MG63 (cell line): ENCODE measurements around the gene PRDM10. TPM values are rescaled to one million over a fixed set of nuclear protein-coding genes. Genes with fewer than 3 reads are reported as not detected.
A peak's percentile ranks its signal among the peaks of the same experiment; 100 is the strongest.
"Not testable (repeated sequence)": the region's sequence is repeated elsewhere in the genome, so short reads cannot be mapped to it uniquely, and the experiment has no call there.

Experiments
- DNase-seq: peaks from one replicate; pipeline ENCODE4 v3.0.0-alpha.2; 2020
- H3K27me3 ChIP-seq: fragments of 250-450 bp; sonication (Bioruptor Pico); 2 replicates; pipeline ENCODE4 v1.5.1; 2020; ENCODE audit warnings: mild to moderate bottlenecking, moderate library complexity
- H3K36me3 ChIP-seq: fragments of 250-450 bp; sonication (Bioruptor Pico); 2 replicates; pipeline ENCODE4 v1.5.1; 2020; ENCODE audit warnings: mild to moderate bottlenecking, moderate library complexity
- H3K4me3 ChIP-seq: fragments of 250-450 bp; sonication (Bioruptor Pico); 2 replicates; pipeline ENCODE4 v1.5.1; 2020; ENCODE audit warnings: mild to moderate bottlenecking, moderate library complexity
- H3K9me3 ChIP-seq: fragments of 250-450 bp; sonication (Bioruptor Pico); 2 replicates; pipeline ENCODE4 v1.5.1; 2020; ENCODE audit warnings: mild to moderate bottlenecking, moderate library complexity
- total RNA-seq: library from RNA; depleted of rRNA; stranded (reverse); fragments of >200 nt; shearing (Covaris generic); gene quantifications from 2 replicates; pipeline ENCODE4 v1.2.3, GENCODE V29; 2014; ENCODE audit warnings: low replicate concordance

The PRDM10 gene
- total RNA-seq, 1 experiment from 2014 or later, result 4.9 TPM

- DNase-seq, result no peak
- no peak overlapping the region for H3K4me3 ChIP-seq
Observed at GRCh38 chr11:130025371-130025770, 22.7 kb upstream of the PRDM10 start.

GRCh38 chr11:130024361-130024760 is 21.7 kb upstream of the PRDM10 start:
- no peak overlapping the region for H3K4me3 ChIP-seq
- no peaks in the 10 kb centered on the region for H3K36me3 ChIP-seq
- H3K27me3 ChIP-seq, result no peaks in the 10 kb centered on the region
- no peaks in the 10 kb centered on the region for H3K9me3 ChIP-seq
- DNase-seq, result no peak

More at GRCh38 chr11:130025371-130025770, 22.7 kb upstream of the PRDM10 start:
- Histone ChIP-seq H3K27me3 (no peaks in the 10 kb centered on the region), H3K36me3 (no peaks in the 10 kb centered on the region), H3K9me3 (no peaks in the 10 kb centered on the region)

GRCh38 chr11:130023204-130023603 is 20.6 kb upstream of the PRDM10 start:
- H3K9me3 ChIP-seq, result no peaks in the 10 kb centered on the region
- no peak overlapping the region for H3K4me3 ChIP-seq
- H3K36me3 ChIP-seq, result no peaks in the 10 kb centered on the region
- DNase-seq, result peak; percentile 85
- H3K27me3 ChIP-seq, result no peaks in the 10 kb centered on the region

- Histone ChIP-seq H3K4me3 (peak overlapping the region; percentile 12), H3K36me3 (no peaks in the 10 kb centered on the region), H3K9me3 (no peaks in the 10 kb centered on the region), H3K27me3 (no peaks in the 10 kb centered on the region)
- peak; percentile 40 for DNase-seq
Observed at GRCh38 chr11:130022799-130023198, 20.2 kb upstream of the PRDM10 start.

- not testable (repeated sequence) for H3K4me3 ChIP-seq, H3K27me3 ChIP-seq, DNase-seq, H3K9me3 ChIP-seq, H3K36me3 ChIP-seq
Observed at GRCh38 chr11:130021606-130022005, 19.0 kb upstream of the PRDM10 start.

- Histone ChIP-seq H3K36me3 (no peaks in the 10 kb centered on the region), H3K9me3 (0 out of 2 replicates have a peak, but pooled peaks cover 2% of the 10 kb centered on the region), H3K27me3 (no peaks in the 10 kb centered on the region), H3K4me3 (no peak overlapping the region)
- DNase-seq, result no peak
Observed at GRCh38 chr11:130020323-130020722, 17.7 kb upstream of the PRDM10 start.

- H3K4me3 ChIP-seq, H3K36me3 ChIP-seq, H3K27me3 ChIP-seq, H3K9me3 ChIP-seq, DNase-seq: not testable (repeated sequence)
Observed at GRCh38 chr11:130015846-130016245, 13.2 kb upstream of the PRDM10 start.

- no peak for DNase-seq
- Histone ChIP-seq H3K4me3 (no peak overlapping the region), H3K36me3 (no peaks in the 10 kb centered on the region), H3K27me3 (no peaks in the 10 kb centered on the region), H3K9me3 (no peaks in the 10 kb centered on the region)
Observed at GRCh38 chr11:130008326-130008725, 5.7 kb upstream of the PRDM10 start.

- Histone ChIP-seq H3K4me3 (no peak overlapping the region), H3K9me3 (no peaks in the 10 kb centered on the region), H3K36me3 (no peaks in the 10 kb centered on the region), H3K27me3 (no peaks in the 10 kb centered on the region)
- DNase-seq, result no peak
Observed at GRCh38 chr11:130006929-130007328, 4.3 kb upstream of the PRDM10 start.

GRCh38 chr11:130003717-130004001 is 1.0 kb upstream of the PRDM10 start:
- Histone ChIP-seq H3K27me3 (no peaks in the 10 kb centered on the region), H3K4me3 (peak overlapping the region; percentile 69), H3K9me3 (no peaks in the 10 kb centered on the region), H3K36me3 (no peaks in the 10 kb centered on the region)
- DNase-seq, result no peak

- H3K36me3 ChIP-seq, result no peaks in the 10 kb centered on the region
- no peaks in the 10 kb centered on the region for H3K27me3 ChIP-seq
- peak overlapping the region; percentile 69 for H3K4me3 ChIP-seq
- no peaks in the 10 kb centered on the region for H3K9me3 ChIP-seq
- DNase-seq, result peak; percentile 95
Observed at GRCh38 chr11:130002846-130003716, 446 bp upstream of the PRDM10 start.

GRCh38 chr11:130001461-130002351 is 929 bp downstream of the PRDM10 start:
- Histone ChIP-seq H3K4me3 (peak overlapping the region; percentile 69), H3K27me3 (no peaks in the 10 kb centered on the region), H3K36me3 (no peaks in the 10 kb centered on the region), H3K9me3 (no peaks in the 10 kb centered on the region)
- DNase-seq, result peak; percentile 28

- Histone ChIP-seq H3K36me3 (no peaks in the 10 kb centered on the region), H3K9me3 (no peaks in the 10 kb centered on the region), H3K27me3 (no peaks in the 10 kb centered on the region), H3K4me3 (peak overlapping the region; percentile 69)
- no peak for DNase-seq
Observed at GRCh38 chr11:130000552-130001176, 2.0 kb downstream of the PRDM10 start.

GRCh38 chr11:129999407-129999806 is 3.2 kb downstream of the PRDM10 start:
- Histone ChIP-seq H3K27me3 (no peaks in the 10 kb centered on the region), H3K9me3 (no peaks in the 10 kb centered on the region), H3K36me3 (peaks cover 6% of the 10 kb centered on the region), H3K4me3 (no peak overlapping the region)
- no peak for DNase-seq

GRCh38 chr11:129998905-129999304 is 3.7 kb downstream of the PRDM10 start:
- H3K27me3 ChIP-seq, result no peaks in the 10 kb centered on the region
- H3K4me3 ChIP-seq, result no peak overlapping the region
- no peak for DNase-seq
- no peaks in the 10 kb centered on the region for H3K9me3 ChIP-seq
- peaks cover 6% of the 10 kb centered on the region for H3K36me3 ChIP-seq

GRCh38 chr11:129998107-129998506 is 4.5 kb downstream of the PRDM10 start:
- peaks cover 6% of the 10 kb centered on the region for H3K36me3 ChIP-seq
- no peak for DNase-seq
- no peak overlapping the region for H3K4me3 ChIP-seq
- H3K9me3 ChIP-seq, result no peaks in the 10 kb centered on the region
- H3K27me3 ChIP-seq, result no peaks in the 10 kb centered on the region

GRCh38 chr11:129997513-129997912 is 5.1 kb downstream of the PRDM10 start:
- H3K36me3 ChIP-seq, result peaks cover 6% of the 10 kb centered on the region
- H3K9me3 ChIP-seq, result no peaks in the 10 kb centered on the region
- no peak for DNase-seq
- H3K27me3 ChIP-seq, result no peaks in the 10 kb centered on the region
- H3K4me3 ChIP-seq, result no peak overlapping the region
